OCI-LY3 (cell line): ENCODE results near the gene TSPEAR.

Experiments used
- H2AFZ ChIP-seq: fragments of 200-600, 300-600 bp; shearing (Covaris generic); 2 replicates; pipeline ENCODE4 v1.6.0; 2014; ENCODE audit warnings: antibody characterized with exemption, low read depth, low read length
- H3K27ac ChIP-seq: fragments of 200-600, 300-600 bp; sonication (generic); 2 replicates; pipeline ENCODE4 v1.5.1; 2014; ENCODE audit warnings: mild to moderate bottlenecking, low read length, moderate library complexity, mixed read lengths
- H3K27me3 ChIP-seq: fragments of 200-600, 300-600 bp; sonication (generic); 2 replicates; pipeline ENCODE4 v1.6.1; 2014; ENCODE audit warnings: low read depth, low read length, mixed read lengths
- H3K36me3 ChIP-seq: fragments of 200-600, 300-600 bp; sonication (generic); replicated peaks from 2 replicates; pipeline ENCODE3; 2014; ENCODE audit warnings: low read depth, low read length, mixed read lengths
- H3K4me1 ChIP-seq: fragments of 300-600, 200-600 bp; sonication (generic); 2 replicates; pipeline ENCODE4 v1.6.1; 2014; ENCODE audit warnings: low read length, mixed read lengths
- H3K4me2 ChIP-seq: fragments of 200-600, 300-600 bp; sonication (generic); 2 replicates; pipeline ENCODE4 v1.6.1; 2014; ENCODE audit warnings: low read length, mixed read lengths
- H3K4me3 ChIP-seq: fragments of 300-600, 200-600 bp; sonication (generic); 2 replicates; pipeline ENCODE4 v1.5.1; 2014; ENCODE audit warnings: antibody characterized with exemption, mild to moderate bottlenecking, low read length, moderate library complexity
- H3K79me2 ChIP-seq: fragments of 300-600, 200-600 bp; shearing (Covaris generic); 2 replicates; pipeline ENCODE4 v1.6.1; 2014; ENCODE audit warnings: mild to moderate bottlenecking, low read length, mixed read lengths
- H3K9ac ChIP-seq: fragments of 300-600, 200-600 bp; shearing (Covaris generic); 2 replicates; pipeline ENCODE4 v1.6.0; 2014; ENCODE audit warnings: mild to moderate bottlenecking, low read length, moderate library complexity
- H3K9me3 ChIP-seq: fragments of 200-600, 300-600 bp; shearing (Covaris generic); 2 replicates; pipeline ENCODE4 v1.6.1; 2014; ENCODE audit warnings: low read length, mixed read lengths; ENCODE audit not compliant: insufficient read depth
- H4K20me1 ChIP-seq: fragments of 200-600, 300-600 bp; sonication (generic); 2 replicates; pipeline ENCODE4 v1.6.1; 2016; ENCODE audit warnings: low read length, mixed read lengths; ENCODE audit not compliant: insufficient read depth
- EZH2phosphoT487 ChIP-seq: fragments of 200-600 bp; shearing (Covaris generic); IDR thresholded peaks from 2 replicates; pipeline ENCODE4 v1.6.1; 2018; ENCODE audit warnings: antibody characterized with exemption, mixed run types, low read depth
- TF ChIP-seq, protein P1 (sequence below): fragments of 200-600, 300-600 bp; sonication (generic); IDR thresholded peaks from 2 replicates; pipeline ENCODE4 v1.5.1; 2014; ENCODE audit warnings: antibody characterized with exemption, low read length, low read depth

The TSPEAR gene

DNA sequence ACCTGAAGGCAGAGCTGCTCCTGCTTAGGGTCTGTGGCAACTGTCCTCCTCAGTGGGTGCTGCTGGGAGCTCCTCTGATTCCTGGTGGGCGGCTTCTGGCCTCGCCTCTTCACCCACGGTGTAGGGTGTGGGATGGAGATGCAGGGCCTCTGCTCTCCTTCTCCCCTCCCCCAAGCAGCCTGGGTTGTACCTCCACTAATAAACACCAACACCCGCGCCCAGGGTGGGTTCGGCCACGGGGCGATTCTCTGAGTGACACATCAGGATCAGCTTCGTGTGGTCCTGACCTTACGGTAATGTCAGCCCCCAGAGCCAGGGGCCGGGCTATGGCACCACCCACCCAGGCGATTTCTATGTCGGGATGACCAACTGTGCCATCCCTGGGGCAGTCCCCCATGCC is 195.0 kb downstream of the TSPEAR start:
- H3K9ac ChIP-seq: no peak overlapping the region
- H3K4me2 ChIP-seq: no peak overlapping the region
- H3K36me3 ChIP-seq: no peaks in the 10 kb centered on the region
- no peak overlapping the region for H2AFZ ChIP-seq
- TF ChIP-seq EZH2phosphoT487: no peak
- TF ChIP-seq, protein P1, sequence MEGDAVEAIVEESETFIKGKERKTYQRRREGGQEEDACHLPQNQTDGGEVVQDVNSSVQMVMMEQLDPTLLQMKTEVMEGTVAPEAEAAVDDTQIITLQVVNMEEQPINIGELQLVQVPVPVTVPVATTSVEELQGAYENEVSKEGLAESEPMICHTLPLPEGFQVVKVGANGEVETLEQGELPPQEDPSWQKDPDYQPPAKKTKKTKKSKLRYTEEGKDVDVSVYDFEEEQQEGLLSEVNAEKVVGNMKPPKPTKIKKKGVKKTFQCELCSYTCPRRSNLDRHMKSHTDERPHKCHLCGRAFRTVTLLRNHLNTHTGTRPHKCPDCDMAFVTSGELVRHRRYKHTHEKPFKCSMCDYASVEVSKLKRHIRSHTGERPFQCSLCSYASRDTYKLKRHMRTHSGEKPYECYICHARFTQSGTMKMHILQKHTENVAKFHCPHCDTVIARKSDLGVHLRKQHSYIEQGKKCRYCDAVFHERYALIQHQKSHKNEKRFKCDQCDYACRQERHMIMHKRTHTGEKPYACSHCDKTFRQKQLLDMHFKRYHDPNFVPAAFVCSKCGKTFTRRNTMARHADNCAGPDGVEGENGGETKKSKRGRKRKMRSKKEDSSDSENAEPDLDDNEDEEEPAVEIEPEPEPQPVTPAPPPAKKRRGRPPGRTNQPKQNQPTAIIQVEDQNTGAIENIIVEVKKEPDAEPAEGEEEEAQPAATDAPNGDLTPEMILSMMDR: no peak
- no peaks in the 10 kb centered on the region; the same call in none of the 2 replicates for H3K27me3 ChIP-seq
- H4K20me1 ChIP-seq: no peaks in the 10 kb centered on the region
- H3K79me2 ChIP-seq: no peaks in the 10 kb centered on the region
- no peaks in the 10 kb centered on the region for H3K4me1 ChIP-seq
- H3K9me3 ChIP-seq: no peaks in the 10 kb centered on the region
- H3K27ac ChIP-seq: no peak overlapping the region
- no peak overlapping the region for H3K4me3 ChIP-seq

DNA sequence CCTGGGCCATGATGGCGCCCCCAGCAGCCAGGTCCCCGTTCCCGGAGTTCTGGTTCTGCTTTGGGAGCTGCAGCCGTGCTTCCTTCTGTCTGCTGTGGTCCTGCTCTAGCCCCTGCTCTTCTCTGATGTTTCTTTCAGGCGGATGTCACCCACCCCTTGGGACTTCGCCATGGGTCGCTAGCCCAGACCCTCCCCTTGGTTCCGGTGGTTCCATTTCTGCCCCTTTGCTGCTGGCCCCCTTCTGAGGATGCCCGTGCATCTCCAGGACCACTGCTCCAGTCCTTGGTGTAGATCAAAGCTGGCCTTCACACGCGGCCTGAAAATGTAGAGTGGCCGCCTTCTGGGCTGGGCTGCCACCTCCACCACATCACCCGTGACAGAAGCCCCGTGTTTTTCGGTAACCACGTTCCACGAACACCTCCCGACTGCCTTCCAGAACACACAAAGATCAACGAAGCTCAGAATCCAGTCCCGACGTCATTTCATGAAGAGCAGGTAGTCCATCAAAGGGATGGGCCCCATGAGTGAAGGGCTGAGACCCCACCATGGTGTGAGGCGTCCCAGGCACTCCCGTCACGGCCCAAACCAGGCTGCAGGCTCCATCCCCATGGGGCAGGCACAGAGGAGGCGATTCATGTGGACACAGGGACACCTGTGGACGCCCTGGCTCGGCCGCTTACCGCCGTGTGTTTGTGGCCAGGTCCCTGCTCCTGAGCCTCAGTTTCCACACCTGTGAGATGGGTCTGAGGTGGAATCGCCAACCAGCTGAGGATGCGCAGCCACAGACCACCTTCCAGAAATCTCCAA is 195.8 kb downstream of the TSPEAR start:
- no peak for TF ChIP-seq EZH2phosphoT487
- TF ChIP-seq, protein P1: no peak
- H3K36me3 ChIP-seq: no peaks in the 10 kb centered on the region
- H4K20me1 ChIP-seq: no peaks in the 10 kb centered on the region
- no peaks in the 10 kb centered on the region for H3K79me2 ChIP-seq
- H3K4me3 ChIP-seq: no peak overlapping the region
- no peak overlapping the region for H3K27ac ChIP-seq
- H3K4me2 ChIP-seq: no peak overlapping the region
- H3K4me1 ChIP-seq: peaks cover 3% of the 10 kb centered on the region; the same call in 1 of the 2 replicates
- no peaks in the 10 kb centered on the region; the same call in none of the 2 replicates for H3K27me3 ChIP-seq
- H2AFZ ChIP-seq: no peak overlapping the region
- no peak overlapping the region for H3K9ac ChIP-seq
- no peaks in the 10 kb centered on the region for H3K9me3 ChIP-seq

DNA sequence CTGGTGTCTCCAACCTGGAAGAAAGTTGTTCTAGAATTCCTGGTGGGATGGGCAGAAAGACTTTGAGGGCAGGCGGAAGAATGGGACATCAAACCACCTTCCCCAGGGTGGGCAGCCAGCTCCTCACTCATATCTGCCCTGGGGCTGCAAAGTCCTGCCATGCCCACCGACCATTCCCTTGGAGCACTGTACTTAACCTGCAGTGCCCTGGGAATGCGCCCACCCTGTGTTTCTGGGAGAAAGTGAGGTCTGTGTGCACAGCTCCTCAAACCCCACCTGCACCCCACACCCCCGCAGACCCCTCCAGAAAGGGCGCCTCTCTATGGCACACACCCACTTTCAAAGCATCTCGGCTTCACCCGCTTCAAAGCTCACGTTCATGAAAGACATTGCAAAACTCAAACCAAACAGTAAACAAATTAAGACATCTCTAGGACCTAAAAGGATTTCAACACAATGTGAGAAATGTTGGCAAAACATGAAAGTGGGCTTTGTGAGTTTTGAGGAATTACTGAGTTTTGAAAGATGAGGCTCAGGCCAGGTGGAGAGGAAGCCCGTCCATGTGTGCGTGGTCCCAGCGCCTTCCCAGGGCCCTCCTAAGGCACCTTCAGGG is 196.5 kb downstream of the TSPEAR start:
- Histone ChIP-seq H3K36me3 (no peaks in the 10 kb centered on the region), H3K9ac (no peak overlapping the region), H3K4me3 (no peak overlapping the region), H3K79me2 (no peaks in the 10 kb centered on the region), H3K27me3 (no peaks in the 10 kb centered on the region; the same call in none of the 2 replicates), H2AFZ (no peak overlapping the region), H4K20me1 (no peaks in the 10 kb centered on the region), H3K4me1 (peaks cover 3% of the 10 kb centered on the region; the same call in 1 of the 2 replicates), H3K4me2 (no peak overlapping the region), H3K9me3 (no peaks in the 10 kb centered on the region), H3K27ac (no peak overlapping the region)
- TF ChIP-seq EZH2phosphoT487: no peak
- TF ChIP-seq, protein P1: no peak

DNA sequence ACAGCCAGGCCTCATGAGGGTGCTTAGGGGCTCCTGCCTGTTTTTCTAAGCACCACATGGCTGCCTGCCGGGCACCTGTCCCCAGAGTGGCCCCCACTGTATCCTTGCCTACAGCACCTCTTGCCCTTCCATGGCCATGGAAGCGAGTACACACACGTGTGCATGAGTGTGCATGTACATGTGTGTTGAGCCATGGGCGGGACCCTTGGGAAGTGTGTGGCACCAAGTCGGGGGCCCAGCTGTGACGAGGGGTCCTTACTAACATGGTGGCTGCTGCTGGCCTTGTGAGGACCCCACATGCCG is 197.2 kb downstream of the TSPEAR start:
- TF ChIP-seq EZH2phosphoT487: no peak
- TF ChIP-seq, protein P1: no peak
- Histone ChIP-seq H4K20me1 (no peaks in the 10 kb centered on the region), H3K79me2 (no peaks in the 10 kb centered on the region), H3K27me3 (no peaks in the 10 kb centered on the region; the same call in none of the 2 replicates), H2AFZ (no peak overlapping the region), H3K9me3 (no peaks in the 10 kb centered on the region), H3K9ac (no peak overlapping the region), H3K27ac (no peak overlapping the region), H3K4me3 (no peak overlapping the region), H3K36me3 (no peaks in the 10 kb centered on the region), H3K4me1 (peaks cover 3% of the 10 kb centered on the region; the same call in 1 of the 2 replicates), H3K4me2 (no peak overlapping the region)
